Measurements from ENCODE around the gene THRAP3. TPM values are rescaled to one million over a fixed set of nuclear protein-coding genes. Genes with fewer than 3 reads are reported as not detected.

Gene THRAP3
- total RNA-seq, 4 donors from 2014 or later = 25.8 to 73.7 (median 59.9) TPM

DNA sequence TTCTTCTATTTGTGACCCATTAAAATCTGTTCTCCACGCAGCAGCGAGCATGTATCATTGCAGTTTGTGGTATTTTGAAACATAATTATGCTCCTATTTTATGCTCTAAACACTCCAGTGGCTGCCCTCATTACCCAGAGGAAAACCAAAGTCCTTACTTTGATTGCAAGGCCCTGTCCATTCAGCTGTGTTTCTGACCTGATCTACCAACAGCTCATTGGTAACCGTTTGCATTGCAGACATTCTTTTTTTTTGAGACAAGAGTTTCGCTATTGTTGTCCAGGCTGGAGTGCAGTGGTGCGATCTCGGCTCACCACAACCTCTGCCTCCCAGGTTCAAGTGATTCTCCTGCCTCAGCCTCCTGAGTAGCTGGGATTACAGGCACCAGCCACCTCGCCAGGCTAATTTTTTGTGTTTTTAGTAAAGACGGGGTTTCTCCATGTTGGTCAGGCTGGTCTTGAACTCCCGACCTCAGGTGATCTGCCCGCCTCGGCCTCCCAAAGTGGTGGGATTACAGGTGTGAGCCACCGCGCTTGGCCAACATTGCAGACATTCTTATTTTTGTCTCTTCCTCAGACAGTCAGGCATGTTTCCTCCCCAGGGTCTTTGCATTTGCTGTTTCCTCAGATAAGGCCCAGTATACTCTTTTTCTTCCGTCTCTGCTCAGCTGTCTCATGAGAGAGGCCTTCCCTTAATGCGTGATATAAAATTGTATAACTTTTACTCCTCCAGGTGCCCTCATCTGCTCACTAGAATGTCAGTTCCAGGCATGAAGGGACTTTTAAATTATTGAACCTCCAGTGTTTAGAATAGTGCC is 32.5 kb downstream of the THRAP3 start:
- 73 to 79% methylated on average over 7 to 15 of the region's 15 CpGs for WGBS, 2 donors (ENCODE audit: low coverage in 1 of 2)
- intact Hi-C loops (cut with DNase I; ENCODE audit: low total_unique reads) (no loop called here), in situ Hi-C loops (cut with MboI; ENCODE audit: low pct_ligation_motif_present in 1 of 4, low pct_unique_long_range_greater_than_20kb in 1 of 4, low sequenced_read_pairs in 3 of 4) (no loop called here)
- Histone ChIP-seq H3K4me1 (peaks cover 17 to 58% (median 31%) of the 10 kb centered on the region in 4 donors), H3K27me3 (no peaks in the 10 kb centered on the region), H3K36me3 (peaks cover 0 to 8% (median 2%) of the 10 kb centered on the region in 4 donors), H3K27ac (no peak overlapping the region), H3K9me3 (no peaks in the 10 kb centered on the region), H3K4me3 (no peak overlapping the region)
- no peak for TF ChIP-seq POLR2A (IDR thresholded peaks at IDR 0.05)
- TF ChIP-seq EP300 (IDR thresholded peaks at IDR 0.05; ENCODE audit: low read depth) = no peak
- TF ChIP-seq POLR2AphosphoS5 (IDR thresholded peaks at IDR 0.05) = no peak
- TF ChIP-seq CTCF (IDR thresholded peaks at IDR 0.05) = no peak
- DNase-seq = no peak

- Histone ChIP-seq H3K36me3 (peaks cover 0 to 8% (median 2%) of the 10 kb centered on the region in 4 donors), H3K4me1 (peaks cover 14 to 52% (median 28%) of the 10 kb centered on the region in 4 donors), H3K27ac (no peak overlapping the region), H3K27me3 (no peaks in the 10 kb centered on the region), H3K4me3 (no peak overlapping the region), H3K9me3 (no peaks in the 10 kb centered on the region)
- intact Hi-C loops (cut with DNase I; ENCODE audit: low total_unique reads) (no loop called here), in situ Hi-C loops (cut with MboI; ENCODE audit: low pct_ligation_motif_present in 1 of 4, low pct_unique_long_range_greater_than_20kb in 1 of 4, low sequenced_read_pairs in 3 of 4) (no loop called here)
- TF ChIP-seq POLR2A (IDR thresholded peaks at IDR 0.05) (no peak), CTCF (IDR thresholded peaks at IDR 0.05) (no peak), POLR2AphosphoS5 (IDR thresholded peaks at IDR 0.05) (no peak), EP300 (IDR thresholded peaks at IDR 0.05; ENCODE audit: low read depth) (no peak)
- no peak for DNase-seq
- WGBS, 2 donors (ENCODE audit: low coverage in 1 of 2) = 81% methylated on average over 2 of the region's 2 CpGs; no CpG with 5 or more reads in 1 of the 2 donors
Observed at GRCh38 chr1:36257375-36257767, 33.1 kb downstream of the THRAP3 start.

GRCh38 chr1:36258960-36259344 is 34.7 kb downstream of the THRAP3 start:
- in situ Hi-C loops (cut with MboI; ENCODE audit: low pct_ligation_motif_present in 1 of 4, low pct_unique_long_range_greater_than_20kb in 1 of 4, low sequenced_read_pairs in 3 of 4) (no loop called here), intact Hi-C loops (cut with DNase I; ENCODE audit: low total_unique reads) (no loop called here)
- Histone ChIP-seq H3K36me3 (peaks cover 0 to 8% (median 2%) of the 10 kb centered on the region in 4 donors), H3K4me1 (peaks cover 14 to 37% (median 20%) of the 10 kb centered on the region in 4 donors), H3K9me3 (no peaks in the 10 kb centered on the region), H3K27me3 (no peaks in the 10 kb centered on the region), H3K4me3 (no peak overlapping the region), H3K27ac (no peak overlapping the region)
- TF ChIP-seq CTCF (IDR thresholded peaks at IDR 0.05) (no peak), POLR2A (IDR thresholded peaks at IDR 0.05) (no peak), POLR2AphosphoS5 (IDR thresholded peaks at IDR 0.05) (no peak), EP300 (IDR thresholded peaks at IDR 0.05; ENCODE audit: low read depth) (no peak)
- DNase-seq = no peak
- 57 to 59% methylated on average over 1 of the region's 1 CpG for WGBS, 2 donors (ENCODE audit: low coverage in 1 of 2)

GRCh38 chr1:36268981-36269380 is 44.7 kb downstream of the THRAP3 start:
- intact Hi-C loops (cut with DNase I; ENCODE audit: low total_unique reads) (no loop called here), in situ Hi-C loops (cut with MboI; ENCODE audit: low pct_ligation_motif_present in 1 of 4, low pct_unique_long_range_greater_than_20kb in 1 of 4, low sequenced_read_pairs in 3 of 4) (no loop called here)
- Histone ChIP-seq H3K36me3 (no peaks in the 10 kb centered on the region), H3K4me1 (peaks cover 0 to 24% (median 16%) of the 10 kb centered on the region in 4 donors), H3K27ac (peak overlapping the region in 1 of 4 donors; percentile 33), H3K27me3 (no peaks in the 10 kb centered on the region), H3K9me3 (no peaks in the 10 kb centered on the region), H3K4me3 (no peak overlapping the region)
- TF ChIP-seq POLR2AphosphoS5 (IDR thresholded peaks at IDR 0.05) = no peak
- TF ChIP-seq CTCF (IDR thresholded peaks at IDR 0.05) = no peak
- no peak for TF ChIP-seq EP300 (IDR thresholded peaks at IDR 0.05; ENCODE audit: low read depth)
- TF ChIP-seq POLR2A (IDR thresholded peaks at IDR 0.05) = no peak
- no peak for DNase-seq
- WGBS, 2 donors (ENCODE audit: low coverage in 1 of 2) = 45 to 66% methylated on average over 2 to 6 of the region's 6 CpGs
